ENCODE data around the gene ABCC6.
"Not testable (repeated sequence)": the region's sequence is repeated elsewhere in the genome, so short reads cannot be mapped to it uniquely, and the experiment has no call there.

- not testable (repeated sequence) for TF ChIP-seq CTCF (IDR thresholded peaks at IDR 0.05; ENCODE audit: insufficient read depth, low read length, poor library complexity, severe bottlenecking); EZH2phosphoT487 (conservative IDR thresholded peaks at IDR 0.05; ENCODE audit: low read length)
Observed at GRCh38 chr16:16104804-16105141, 118.5 kb downstream of the ABCC6 start.
